ENCODE data around the gene RNF26. TPM values are rescaled to one million over a fixed set of nuclear protein-coding genes. Genes with fewer than 3 reads are reported as not detected.
A peak's percentile ranks its signal among the peaks of the same experiment; 100 is the strongest.
"Not testable (repeated sequence)": the region's sequence is repeated elsewhere in the genome, so short reads cannot be mapped to it uniquely, and the experiment has no call there.

Gene RNF26
- total RNA-seq, 1 experiment from 2014 or later: 6.8 TPM

DNA sequence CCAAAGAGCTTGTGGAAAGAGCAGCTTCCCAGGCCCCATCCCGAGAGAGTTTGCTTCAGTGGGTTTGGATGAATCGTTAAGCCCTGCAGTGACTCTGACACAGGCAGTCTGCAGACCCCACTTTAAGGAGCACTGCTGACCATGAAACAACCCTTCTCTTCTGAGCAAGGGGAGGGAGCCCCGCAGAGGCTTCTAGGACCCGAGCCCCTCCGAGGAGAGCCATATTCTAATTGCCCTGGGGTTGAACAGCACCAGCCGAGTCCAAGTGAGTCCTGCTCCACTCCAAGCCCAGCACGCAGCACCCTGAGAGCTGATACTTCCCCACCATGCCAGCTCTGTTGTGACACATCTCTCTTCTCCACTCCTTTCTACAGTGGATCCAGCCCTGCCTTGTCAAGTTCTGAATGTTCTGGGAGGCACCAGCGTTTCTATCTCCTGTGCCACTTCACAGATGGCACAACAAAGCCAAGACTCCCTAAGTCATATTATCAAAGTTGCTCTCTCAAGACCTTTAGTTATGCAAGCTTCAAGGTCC lies 36.8 kb downstream of the RNF26 start:
- DNase-seq (ENCODE audit: low spot score): no peak

DNA sequence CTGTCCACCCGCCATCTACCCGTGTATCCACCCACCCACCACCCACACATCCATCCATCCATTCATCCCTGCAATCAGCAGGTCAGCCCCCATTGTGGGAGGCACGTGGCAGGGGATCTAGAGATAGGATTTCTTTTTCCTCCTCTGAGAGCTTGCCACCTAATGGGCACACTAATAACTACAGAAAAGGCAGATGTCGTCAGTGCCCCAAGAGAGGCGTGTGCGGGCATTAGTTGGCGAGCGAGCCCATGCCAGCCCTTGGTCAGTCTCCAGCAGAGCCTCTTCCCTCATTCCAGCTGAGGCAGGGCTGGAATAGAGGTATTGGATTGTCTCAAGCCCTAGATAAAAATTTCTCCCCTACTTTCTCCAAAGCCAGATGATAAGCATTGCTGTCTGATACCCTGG lies 37.5 kb downstream of the RNF26 start:
- peak; percentile 60 for DNase-seq (ENCODE audit: low spot score)

DNA sequence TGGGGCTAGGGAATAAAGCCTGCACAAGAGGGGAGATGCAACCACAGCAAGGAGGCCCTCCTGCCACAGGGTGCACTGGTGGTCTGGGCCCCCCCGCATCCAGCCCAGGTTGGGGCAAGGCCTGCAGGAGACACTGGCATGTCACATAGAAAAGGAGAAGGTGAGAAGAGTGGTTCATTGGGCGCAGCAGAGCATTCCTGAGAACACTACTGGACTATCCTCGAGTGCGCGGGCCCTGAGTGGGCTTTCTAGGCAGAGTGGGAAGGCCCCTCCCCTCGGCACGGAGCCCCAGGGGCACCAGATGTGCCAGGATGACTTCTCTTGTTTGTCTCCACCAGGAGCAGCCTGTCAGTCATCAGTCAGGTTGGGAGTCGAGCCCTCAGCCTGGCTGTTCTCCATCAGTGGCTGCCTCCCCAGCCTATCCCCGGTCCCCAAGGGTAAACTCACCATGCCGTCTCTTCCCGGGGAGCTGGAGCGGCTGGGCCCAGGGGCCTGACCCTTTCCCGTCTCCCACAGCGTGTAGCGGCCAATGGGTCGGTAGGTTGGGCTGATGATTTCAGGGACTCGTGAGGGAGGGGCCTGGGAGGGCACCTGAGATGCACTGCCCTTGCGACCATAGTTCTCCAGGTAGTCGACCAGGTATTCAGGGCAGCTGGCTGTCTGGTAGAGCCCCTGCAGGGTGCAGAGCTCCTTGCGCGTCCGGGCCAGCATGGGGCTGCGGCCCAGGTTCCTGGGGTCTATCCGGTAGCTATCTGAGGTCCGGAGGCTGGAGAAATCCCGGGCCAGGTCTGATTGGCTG lies 38.1 kb downstream of the RNF26 start:
- no peak for DNase-seq (ENCODE audit: low spot score)

DNA sequence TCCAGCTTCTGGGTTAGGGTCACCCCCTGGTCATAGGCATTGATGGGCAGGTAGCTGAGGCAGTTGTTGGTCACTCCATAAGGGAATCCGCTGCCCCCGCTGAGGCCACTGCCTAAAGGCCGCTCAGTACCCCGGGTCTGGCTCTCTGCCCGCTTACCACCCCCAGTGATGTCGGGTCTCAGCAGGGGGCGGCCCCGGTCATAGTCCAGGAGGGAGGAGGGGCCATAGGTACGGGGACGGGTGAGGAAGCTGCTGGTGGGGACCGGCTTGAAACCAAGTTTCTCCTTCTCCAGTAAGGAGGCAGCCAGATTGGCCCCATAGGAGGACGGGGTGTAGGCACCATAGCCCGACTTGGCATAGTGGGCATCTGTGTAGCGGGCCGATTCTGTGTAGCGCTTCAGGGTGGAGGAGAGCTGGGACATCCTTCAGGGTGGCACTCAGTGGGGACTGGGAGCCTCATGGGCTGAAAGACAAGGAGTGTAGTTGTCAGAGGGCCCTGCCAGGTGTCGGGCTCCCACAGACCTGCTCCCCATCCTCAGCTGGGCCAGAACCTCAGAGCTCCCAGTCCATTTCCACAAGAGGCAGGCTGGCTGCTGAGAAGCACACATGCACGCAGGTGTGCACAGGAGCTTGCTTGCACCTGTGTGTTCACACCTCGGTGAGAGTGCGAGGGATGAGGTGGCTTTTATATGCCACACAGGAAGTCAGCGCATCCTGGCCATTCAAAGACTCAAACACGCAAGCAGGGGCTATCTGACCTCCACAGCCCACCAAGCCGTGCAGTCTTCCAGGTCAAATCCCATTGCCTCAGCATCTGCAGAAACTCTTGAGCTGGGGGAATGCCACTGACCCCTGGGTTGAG lies 39.0 kb downstream of the RNF26 start:
- DNase-seq (ENCODE audit: low spot score): no peak

DNA sequence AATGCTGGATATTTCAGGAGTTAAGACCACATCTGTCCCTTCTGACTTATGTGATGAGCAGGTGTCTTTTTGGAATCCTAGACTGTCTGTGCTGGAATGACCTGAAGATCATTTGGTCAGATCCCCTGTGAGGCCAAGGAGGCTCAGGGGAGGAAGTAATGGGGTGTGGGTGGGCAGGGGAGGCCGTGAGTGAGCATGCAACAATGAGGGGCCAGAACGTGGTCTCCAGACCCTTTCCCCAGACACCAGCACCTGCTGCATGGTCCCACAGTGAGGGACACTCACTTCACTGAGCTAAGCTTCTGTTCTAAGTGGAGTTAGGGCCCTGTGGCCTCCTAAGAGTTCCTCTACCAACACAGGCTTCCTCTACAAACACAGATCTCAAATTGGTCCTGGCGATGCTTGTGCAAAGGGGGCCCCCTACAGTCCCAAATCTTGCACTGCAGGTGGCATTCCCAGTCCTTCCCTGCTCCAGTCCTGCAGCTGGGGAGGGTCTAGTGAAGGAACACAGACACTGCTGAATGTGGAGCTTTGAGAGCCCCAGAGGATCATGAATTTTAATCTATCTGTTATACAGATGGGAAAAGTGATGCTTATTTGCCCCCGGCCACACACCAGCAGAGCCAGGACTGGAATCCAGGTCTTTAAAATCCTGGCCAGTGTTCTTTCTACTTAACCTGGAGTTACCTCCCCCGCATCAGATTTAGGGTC lies 39.7 kb downstream of the RNF26 start:
- peak; percentile 57 for DNase-seq (ENCODE audit: low spot score)

DNA sequence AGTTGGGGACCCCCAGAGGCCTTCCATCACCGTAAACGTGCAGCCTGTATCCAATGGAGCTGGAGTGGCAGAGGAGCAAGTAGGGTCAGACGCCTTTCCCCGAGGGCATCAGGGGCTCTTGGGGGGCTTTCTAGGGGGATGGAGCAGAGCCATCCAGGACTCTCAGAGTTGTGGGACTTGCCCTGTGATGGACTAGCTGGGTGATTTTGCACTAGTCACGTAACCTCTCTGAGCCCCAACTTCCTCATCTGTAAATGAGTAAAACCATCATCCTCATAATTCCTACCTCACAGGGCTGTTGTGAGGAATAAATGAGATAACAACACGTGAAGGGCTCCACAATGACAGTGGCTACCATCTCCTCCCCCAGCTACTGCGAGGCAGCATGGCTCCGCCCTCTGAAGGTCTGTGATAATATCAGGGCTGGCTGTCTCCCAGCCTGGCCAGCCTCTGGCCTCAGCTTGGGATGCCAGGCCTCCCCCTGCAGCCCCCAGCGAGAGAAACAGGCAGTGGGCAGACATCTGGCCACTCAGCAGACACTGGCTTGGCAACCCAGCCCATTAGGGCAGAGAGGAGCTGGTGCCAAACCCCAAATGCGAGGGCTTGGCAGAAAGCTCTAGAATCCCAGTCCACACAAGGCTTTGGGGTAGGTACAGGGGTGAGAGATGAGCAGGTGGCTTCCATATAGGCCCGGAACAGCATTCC lies 40.5 kb downstream of the RNF26 start:
- DNase-seq (ENCODE audit: low spot score): no peak

DNA sequence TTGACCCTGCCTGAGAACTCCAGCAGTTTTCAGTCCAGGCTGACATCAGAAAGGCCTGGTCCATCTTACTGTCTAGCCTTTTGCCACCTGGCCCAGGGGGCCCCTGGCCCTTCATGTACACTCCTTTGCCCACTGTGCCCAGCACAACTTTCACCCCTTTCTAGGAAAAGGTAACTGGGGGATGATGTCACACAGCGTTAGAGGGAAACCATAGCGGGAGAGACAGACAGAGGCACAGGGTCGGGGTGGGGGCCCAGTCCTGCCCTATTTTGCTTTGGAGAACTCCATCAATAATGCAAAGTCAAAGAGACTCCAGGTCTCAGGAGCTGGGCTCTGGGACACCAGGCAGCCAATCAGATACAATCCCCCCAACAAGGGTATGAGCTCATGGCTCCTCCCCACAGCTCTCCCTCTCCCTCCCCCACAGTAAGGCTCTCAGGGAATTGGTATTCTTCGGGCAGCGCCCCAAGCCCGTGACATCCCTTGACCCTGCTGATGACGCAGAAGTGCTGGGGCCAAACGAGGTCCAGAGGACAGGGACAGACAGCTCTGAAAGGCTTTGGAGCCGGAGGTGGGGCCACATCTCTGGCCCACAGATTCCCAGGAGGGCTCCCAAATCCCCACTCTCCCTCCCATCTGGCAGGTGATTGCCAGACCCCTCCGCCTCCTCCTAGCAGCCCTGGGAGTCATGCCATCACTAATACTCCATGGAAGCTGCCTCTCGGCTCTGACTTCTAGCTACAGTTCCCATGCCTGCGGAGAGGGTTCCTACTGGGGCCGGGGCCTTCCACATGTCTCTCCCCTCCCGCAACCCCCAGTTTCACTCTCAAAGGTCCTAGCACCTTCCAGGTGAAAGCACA lies 41.2 kb downstream of the RNF26 start:
- DNase-seq (ENCODE audit: low spot score): no peak

DNA sequence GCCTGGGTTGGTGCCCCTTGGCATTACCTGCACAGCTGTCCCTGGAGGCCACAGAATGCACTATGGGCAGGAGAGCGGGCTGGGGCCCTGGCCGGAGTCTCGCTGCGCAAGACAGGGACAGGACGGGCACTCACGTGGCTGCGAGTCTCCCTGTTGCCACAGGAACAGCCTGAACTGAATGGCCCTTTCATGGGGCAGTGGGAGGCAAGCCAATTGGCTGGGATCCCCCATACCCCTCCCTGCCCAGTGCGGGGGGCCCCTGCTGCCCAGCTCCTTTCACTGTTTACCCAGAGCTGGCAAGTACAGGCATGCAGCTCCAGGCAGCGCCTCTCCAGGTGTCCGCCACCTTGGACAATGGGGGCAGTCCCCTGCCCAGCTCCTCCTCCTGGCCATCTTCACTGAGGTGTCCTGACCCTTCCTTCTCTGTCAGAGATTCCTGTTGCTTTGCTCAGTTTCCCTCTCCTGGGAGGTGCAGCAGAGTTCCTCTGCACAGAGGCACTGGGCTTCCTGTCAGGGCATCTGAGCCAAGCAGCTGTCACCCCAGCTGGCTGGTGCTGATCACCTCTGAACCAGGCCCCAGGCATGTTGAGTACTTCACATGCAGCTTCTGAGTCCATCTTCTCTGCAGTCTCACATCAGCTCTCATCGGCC lies 42.0 kb downstream of the RNF26 start:
- DNase-seq (ENCODE audit: low spot score): no peak

DNA sequence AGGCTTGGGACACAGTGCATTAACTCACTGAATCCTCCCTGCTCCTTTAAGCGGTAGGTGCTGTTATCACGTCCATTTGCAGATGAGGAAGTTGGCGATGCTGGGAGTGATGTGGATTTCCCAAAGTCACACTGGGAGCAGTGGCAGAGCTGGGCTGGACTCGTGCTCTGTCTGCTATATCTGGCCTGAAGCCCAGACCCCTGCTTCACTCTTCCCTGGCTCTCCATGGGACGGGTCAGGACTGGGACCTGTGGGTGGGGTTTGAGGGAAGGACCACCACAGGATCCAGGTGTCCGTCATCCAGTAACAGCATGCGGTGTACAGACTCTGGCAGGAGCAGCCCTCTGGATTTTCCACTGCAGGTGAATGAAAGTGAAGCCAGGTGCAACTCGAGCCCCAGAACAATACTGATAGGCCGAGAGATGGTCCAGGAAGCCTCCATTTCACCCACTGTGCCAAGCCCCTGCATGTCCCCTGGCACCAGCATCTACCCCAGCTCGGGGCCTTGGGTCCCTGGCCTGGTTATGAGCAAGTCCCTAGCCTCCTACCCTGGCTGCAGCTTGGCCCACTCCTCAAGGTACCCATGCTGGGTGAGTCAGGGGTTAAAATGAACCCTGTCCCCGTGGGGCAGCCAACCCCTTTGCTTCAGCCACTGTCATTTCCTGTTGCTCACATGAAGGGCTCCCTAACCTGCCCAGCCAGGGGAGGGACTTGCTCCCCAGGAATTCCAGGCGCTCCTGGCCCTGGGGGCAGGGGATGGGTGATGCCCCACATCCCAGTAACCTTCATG lies 43.0 kb downstream of the RNF26 start:
- no peak for DNase-seq (ENCODE audit: low spot score)

DNA sequence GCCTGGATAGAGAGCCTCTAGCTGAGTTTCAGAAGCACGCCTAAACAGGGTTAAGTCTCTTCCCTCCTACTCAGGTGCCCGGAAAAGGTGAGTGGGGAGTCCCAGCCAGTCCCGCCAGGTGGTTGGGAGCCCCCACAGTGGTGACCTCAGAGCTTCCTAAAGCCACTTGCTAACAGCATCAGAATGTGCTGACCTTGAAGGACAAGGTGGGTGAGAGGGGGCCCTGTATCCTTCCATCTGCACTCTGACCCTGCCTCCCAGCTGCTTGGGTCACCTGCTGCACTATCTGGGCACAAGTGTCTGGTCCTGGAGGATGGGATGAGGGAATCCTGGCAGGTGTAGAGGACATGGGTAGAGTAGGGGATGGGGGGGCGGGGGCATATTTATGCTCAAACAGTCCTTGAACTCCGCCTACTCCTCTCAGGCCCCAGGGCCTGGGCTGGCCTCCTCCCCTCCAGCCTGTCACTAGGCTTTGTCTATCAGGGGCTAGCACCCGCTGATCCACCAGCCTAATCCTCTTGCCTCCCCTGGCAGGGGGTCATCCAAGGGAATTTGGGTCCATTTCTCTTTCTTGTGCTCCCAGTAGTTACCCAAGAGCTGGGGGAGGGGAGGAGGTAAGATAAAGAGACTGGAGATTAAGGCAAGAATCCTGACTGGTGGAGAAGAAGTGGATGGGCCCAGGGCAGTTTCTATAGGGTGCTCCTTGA lies 43.8 kb downstream of the RNF26 start:
- no peak for DNase-seq (ENCODE audit: low spot score)

DNA sequence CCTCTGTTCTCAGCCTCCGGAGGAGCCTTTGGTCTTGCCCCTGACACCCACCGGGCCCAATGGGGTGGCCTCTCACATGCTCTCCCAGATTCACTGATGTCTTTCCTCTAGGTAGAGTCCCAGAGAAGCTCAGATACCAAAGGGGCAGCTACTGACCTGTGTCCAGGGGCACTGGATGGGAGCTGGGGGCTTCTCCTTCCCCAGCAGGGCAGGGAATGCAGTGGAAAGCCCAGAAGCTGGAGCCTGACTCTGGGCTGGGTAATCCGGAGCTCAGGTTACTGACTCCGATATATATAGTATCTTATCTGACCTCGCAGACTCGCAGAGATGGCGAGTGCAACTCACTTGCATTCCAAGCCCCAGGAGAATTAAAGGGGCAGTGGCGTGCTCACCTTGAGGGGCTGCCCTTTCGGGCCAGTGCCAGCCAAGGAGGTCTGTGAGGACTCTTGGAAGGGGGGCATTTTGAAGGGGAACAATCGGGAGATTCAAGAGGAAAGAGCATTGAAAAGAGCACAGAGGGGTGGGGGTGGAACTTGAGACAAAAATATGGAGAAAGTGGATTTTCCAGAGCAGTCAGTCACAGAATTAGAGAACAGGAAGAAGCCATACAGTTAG lies 44.6 kb downstream of the RNF26 start:
- DNase-seq (ENCODE audit: low spot score): no peak

DNA sequence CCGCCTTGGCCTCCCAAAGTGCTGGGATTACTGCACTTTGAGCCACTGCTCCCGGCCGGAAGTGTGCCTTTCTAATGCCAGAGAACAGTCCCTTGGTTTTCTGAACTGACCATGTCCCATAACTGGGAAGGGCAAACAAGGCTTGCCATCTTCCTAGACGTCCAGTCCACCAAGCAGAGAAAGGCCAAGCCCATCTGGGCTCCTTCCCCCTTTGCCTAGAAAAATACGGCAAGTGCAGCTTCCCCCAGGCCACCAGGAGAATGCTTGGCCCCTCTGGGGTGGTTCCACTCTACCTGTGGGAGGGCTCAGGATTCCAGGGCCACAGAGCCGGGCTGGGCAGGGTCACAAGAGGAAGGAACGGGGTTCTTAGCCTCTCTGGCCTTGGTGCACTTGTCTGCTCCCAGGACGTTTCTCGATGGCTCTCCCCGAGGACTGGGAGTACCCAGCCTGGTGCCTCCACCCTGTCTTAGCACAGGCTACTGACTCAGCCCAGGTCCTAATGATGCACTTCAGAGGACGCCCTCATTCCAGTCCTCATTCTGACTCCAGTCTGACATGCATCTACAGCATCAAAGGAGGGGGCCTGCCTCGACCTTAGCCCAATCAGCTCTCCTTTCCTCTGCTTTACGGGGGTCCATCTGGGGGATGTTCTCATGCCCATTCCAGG lies 46.0 kb downstream of the RNF26 start:
- no peak for DNase-seq (ENCODE audit: low spot score)

DNA sequence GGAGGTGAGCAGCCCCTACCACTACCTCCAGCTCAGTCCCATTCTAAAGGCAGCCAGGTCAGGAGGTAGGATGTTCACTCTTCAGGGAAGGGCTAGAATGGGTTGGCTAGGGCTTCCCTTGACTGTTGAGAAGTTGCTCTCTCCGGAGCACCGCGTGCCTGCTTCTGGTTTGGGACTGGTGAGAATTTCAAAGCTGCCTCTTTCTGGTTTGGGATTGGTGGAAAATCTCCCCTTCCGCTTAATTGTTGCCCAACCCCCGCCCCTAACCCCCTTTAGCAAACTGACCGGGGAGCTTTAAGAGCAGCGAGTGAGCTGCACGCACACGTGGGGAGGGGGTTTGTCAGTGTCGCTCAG lies 46.5 kb downstream of the RNF26 start:
- no peak for DNase-seq (ENCODE audit: low spot score)

DNA sequence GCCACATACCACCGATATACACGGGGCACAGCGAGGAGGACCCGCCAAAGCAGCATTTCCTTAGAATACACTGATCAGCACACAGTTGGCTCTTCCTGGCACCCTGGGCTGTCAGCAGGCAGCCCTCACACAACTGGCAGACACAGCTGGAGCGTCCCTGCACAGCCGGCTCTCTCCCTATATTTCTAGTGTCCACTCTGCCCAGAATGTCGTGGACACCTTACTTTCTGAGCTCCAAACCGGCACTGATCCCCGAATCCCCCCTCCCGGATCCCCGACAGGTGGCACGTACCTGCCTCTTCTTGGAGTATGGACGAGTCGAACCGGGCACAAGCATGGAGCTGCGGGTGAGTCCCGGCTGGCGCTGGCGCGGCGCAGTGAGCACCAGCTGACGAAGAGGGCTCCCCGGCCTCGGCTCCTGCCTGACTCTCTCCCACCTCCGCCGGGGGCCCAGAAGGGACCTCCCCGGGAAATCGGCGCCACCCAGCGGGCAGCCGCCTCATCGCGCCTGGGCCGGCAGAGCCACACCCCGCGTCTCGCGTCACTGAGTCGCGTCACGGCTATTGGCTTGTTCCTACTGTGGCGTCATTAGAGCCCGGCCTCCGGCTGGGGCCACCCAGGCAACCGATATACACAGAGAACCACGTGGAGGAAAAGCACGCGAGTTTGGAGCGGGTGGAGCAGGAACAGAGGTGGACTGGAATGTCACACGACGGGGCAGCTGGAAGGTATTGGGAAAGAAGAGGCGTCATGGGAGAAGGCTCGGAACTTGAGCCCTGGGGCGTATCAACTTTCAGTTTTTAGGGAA lies 47.1 kb downstream of the RNF26 start, which contains the start of gene USP2:
TSS of gene USP2 (minus strand) at position 510 of the 808 bp plus-strand sequence. CDS start 8,210 bp downstream, outside the sequence.
- peak; percentile 92 for DNase-seq (ENCODE audit: low spot score)

DNA sequence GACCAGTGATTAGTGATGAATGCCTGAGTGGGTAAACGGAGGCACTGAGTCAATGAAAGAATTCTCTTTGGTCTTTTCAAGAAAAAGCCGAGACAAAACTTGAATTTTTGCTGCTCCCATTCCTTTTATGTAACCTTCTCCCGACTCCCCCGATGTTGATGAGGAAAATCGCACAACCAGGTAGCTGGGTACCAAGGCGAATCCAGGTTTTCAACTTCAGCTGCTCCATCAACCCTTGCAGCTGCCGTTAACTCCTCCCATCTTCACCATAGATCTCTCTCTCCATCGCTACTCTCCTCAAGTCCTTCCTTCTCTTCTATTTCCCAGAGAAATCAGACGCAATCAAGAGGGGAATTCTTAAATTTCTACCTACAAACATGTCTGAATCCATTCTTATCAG lies 47.8 kb downstream of the RNF26 start:
- DNase-seq (ENCODE audit: low spot score): no peak

DNA sequence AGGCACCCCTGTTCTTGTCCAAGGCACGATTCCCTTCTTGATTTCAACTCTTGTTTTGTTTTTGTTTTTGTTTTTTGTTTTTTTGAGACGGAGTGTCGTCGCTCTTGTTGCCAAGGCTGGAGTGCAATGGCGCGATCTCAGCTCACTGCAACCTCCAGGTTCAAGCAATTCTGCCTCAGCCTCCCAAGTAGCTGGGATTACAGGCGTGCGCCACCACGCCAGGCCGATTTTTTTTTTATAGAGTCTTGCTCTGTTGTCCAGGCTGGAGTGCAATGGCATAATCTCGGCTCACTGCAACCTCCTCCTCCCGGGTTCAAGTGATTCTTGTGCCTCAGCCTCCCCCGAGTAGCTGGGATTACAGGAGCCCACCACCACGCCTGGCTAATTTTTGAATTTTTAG lies 48.2 kb downstream of the RNF26 start:
- DNase-seq (ENCODE audit: low spot score): not testable (repeated sequence)

DNA sequence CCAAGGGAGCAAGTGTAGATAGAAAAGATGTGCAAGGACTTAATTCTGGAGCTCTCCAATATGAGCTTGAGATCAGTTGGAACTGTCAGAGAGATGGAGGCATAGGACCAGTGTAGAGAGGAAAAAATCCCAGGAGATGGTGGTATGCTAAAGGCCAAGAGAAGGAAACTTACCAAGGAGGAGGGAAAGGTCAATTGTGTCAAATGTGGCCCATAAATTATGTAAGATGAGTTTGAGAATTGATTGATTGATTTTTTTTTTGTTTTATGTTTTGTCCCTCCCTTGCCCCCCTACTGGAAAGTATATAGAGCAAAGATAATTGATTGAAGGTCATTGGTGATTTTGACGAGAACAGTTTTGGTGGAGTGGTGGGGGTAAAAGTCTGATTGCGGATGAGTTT lies 50.0 kb downstream of the RNF26 start:
- DNase-seq (ENCODE audit: low spot score): no peak

All from H4 (cell line).